Mammary epithelial cell (primary cell): Measurements from ENCODE around the gene MED10.

Experiments
- CTCF ChIP-seq, 2 donors: IDR thresholded peaks in 1 of 2; conservative IDR thresholded peaks in 1 of 2; 2 replicates each; pipeline ENCODE4 v1.5.1; 2011 to 2012; ENCODE audit warnings: inconsistent platforms in 2 of 2, low read length in 2 of 2, mild to moderate bottlenecking in 2 of 2, control low read depth in 1 of 2, low read depth in 1 of 2; ENCODE audit not compliant: insufficient read depth in 1 of 2; ENCODE audit errors: extremely low read depth in 1 of 2
- EZH2 ChIP-seq: IDR thresholded peaks from 2 replicates; pipeline ENCODE4 v1.6.1; 2012; ENCODE audit warnings: low read length, inconsistent platforms, borderline replicate concordance

GRCh38 chr5:6395102-6395445 is 16.7 kb upstream of the MED10 start:
- TF ChIP-seq CTCF (conservative IDR thresholded peaks at IDR 0.05 in 1 of 2, IDR thresholded peaks at IDR 0.05 in 1 of 2; ENCODE audit: extremely low read depth in 1 of 2, insufficient read depth in 1 of 2, low read depth in 1 of 2, low read length in 2 of 2) (no peak), EZH2 (no peak)
